Thyroid gland (tissue), 4 donors: Measurements from ENCODE around the gene NDUFS8.

Source experiments
- CTCF ChIP-seq, 6 experiments: fragments of 200-600 bp in 3 of 6; fragments of 450-650 bp in 3 of 6; sonication (generic) in 3 of 6; IDR thresholded peaks; one replicate each; pipeline ENCODE4 v1.5.1; 2016 to 2019; ENCODE audit warnings: antibody characterized with exemption in 6 of 6, mild to moderate bottlenecking in 2 of 6, inconsistent platforms in 1 of 6, moderate library complexity in 1 of 6
- POLR2A ChIP-seq, 2 donors: fragments of 450-650 bp; IDR thresholded peaks; one replicate each; pipeline ENCODE4 v1.6.1; 2017; ENCODE audit warnings: antibody characterized with exemption in 2 of 2, mild to moderate bottlenecking in 2 of 2, moderate library complexity in 1 of 2

DNA sequence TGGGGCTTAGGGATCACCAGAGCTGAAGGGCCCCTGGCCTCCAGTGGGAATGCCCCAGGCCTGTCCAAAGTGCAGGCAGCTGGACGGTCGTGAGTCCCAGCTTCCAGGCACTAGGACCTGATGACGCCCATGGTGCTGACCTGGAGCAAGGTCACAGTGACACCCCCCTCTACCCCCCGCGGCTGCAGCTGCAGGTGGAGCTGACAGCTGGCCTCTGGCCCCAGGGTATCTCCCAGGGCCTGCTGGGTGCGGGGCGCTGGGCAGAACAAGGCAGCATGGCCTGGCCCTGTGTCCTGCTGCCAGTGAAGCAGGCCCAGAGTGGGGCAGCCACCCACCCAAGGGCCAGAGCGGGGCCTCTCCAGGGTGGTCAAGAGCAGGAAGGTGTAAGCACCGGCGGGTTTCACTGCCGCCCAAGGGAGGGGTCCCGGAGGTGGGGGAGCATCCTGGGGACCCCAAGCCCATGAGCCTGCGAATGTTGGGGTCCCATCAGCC is 7.8 kb downstream of the NDUFS8 start:
- TF ChIP-seq CTCF (IDR thresholded peaks at IDR 0.05) (no peak), POLR2A (IDR thresholded peaks at IDR 0.05) (no peak)
